ENCODE data around the gene LPO.

Gene LPO

GRCh38 chr17:58238147-58238634 lies at the start of gene LPO:
TSS of gene LPO (plus strand) at chr17:58238584. CDS start at chr17:58242980, 4,396 bp downstream.
- H3K27ac ChIP-seq = no peak within 1 kb of the TSS
- no peak within 1 kb of the TSS for H3K4me3 ChIP-seq (ENCODE audit: low read depth in 1 of 2, low read length in 1 of 2)
- TF ChIP-seq CTCF (IDR thresholded peaks at IDR 0.05) = no peak
- peaks cover 7% of the 10 kb centered on the region in 2 experiments for H3K4me1 ChIP-seq (ENCODE audit: control insufficient read depth in 1 of 2, insufficient read depth in 1 of 2, low read depth in 1 of 2, low read length in 1 of 2)
- no peaks in the 10 kb centered on the region for H3K36me3 ChIP-seq
- H3K9me3 ChIP-seq = no peaks in the 10 kb centered on the region
- peaks cover 59% of the 10 kb centered on the region for H3K27me3 ChIP-seq

GRCh38 chr17:58189436-58190146 lies 48.8 kb upstream of the LPO start:
- no peaks in the 10 kb centered on the region for H3K9me3 ChIP-seq
- no peak for TF ChIP-seq CTCF (IDR thresholded peaks at IDR 0.05)

GRCh38 chr17:58191241-58191896 lies 47.0 kb upstream of the LPO start:
- H3K27ac ChIP-seq = no peak overlapping the region
- no peaks in the 10 kb centered on the region for H3K36me3 ChIP-seq
- H3K9me3 ChIP-seq = no peaks in the 10 kb centered on the region
- TF ChIP-seq CTCF (IDR thresholded peaks at IDR 0.05) = no peak
- no peak overlapping the region for H3K4me3 ChIP-seq (ENCODE audit: low read depth in 1 of 2, low read length in 1 of 2)
- H3K27me3 ChIP-seq = peaks cover 28% of the 10 kb centered on the region
- H3K4me1 ChIP-seq (ENCODE audit: control insufficient read depth in 1 of 2, insufficient read depth in 1 of 2, low read depth in 1 of 2, low read length in 1 of 2) = no peaks in the 10 kb centered on the region

More at GRCh38 chr17:58189436-58190146, 48.8 kb upstream of the LPO start:
- H3K27ac ChIP-seq = no peak overlapping the region
- no peaks in the 10 kb centered on the region for H3K36me3 ChIP-seq
- no peak overlapping the region for H3K4me3 ChIP-seq (ENCODE audit: low read depth in 1 of 2, low read length in 1 of 2)
- H3K4me1 ChIP-seq (ENCODE audit: control insufficient read depth in 1 of 2, insufficient read depth in 1 of 2, low read depth in 1 of 2, low read length in 1 of 2) = peaks cover 0 to under 1% of the 10 kb centered on the region in 2 experiments
- H3K27me3 ChIP-seq = peaks cover 28% of the 10 kb centered on the region

- H3K27ac ChIP-seq = no peak within 1 kb of the TSS
- TF ChIP-seq CTCF (IDR thresholded peaks at IDR 0.05) = no peak
Measured at GRCh38 chr17:58192612-58193011, 45.8 kb upstream of the LPO start, which contains the start of gene EPX. TSS of gene EPX (plus strand) at chr17:58192726. CDS start at chr17:58192847, 121 bp downstream.

GRCh38 chr17:58193641-58194255 lies 44.6 kb upstream of the LPO start:
- H3K4me1 ChIP-seq (ENCODE audit: control insufficient read depth in 1 of 2, insufficient read depth in 1 of 2, low read depth in 1 of 2, low read length in 1 of 2) = no peaks in the 10 kb centered on the region

More at GRCh38 chr17:58192612-58193011, 45.8 kb upstream of the LPO start, which contains the start of gene EPX:
- no peaks in the 10 kb centered on the region for H3K36me3 ChIP-seq
- H3K4me1 ChIP-seq (ENCODE audit: control insufficient read depth in 1 of 2, insufficient read depth in 1 of 2, low read depth in 1 of 2, low read length in 1 of 2) = no peaks in the 10 kb centered on the region
- H3K27me3 ChIP-seq = peaks cover 28% of the 10 kb centered on the region
- no peaks in the 10 kb centered on the region for H3K9me3 ChIP-seq
- no peak within 1 kb of the TSS for H3K4me3 ChIP-seq (ENCODE audit: low read depth in 1 of 2, low read length in 1 of 2)

More at GRCh38 chr17:58193641-58194255, 44.6 kb upstream of the LPO start:
- Histone ChIP-seq H3K36me3 (no peaks in the 10 kb centered on the region), H3K27ac (no peak overlapping the region), H3K4me3 (ENCODE audit: low read depth in 1 of 2, low read length in 1 of 2) (no peak overlapping the region), H3K27me3 (peaks cover 29% of the 10 kb centered on the region), H3K9me3 (no peaks in the 10 kb centered on the region)
- no peak for TF ChIP-seq CTCF (IDR thresholded peaks at IDR 0.05)

Measured in neutrophil (primary cell).